D721Med (cell line): ENCODE measurements around the gene LRRC8E.
"Not testable (repeated sequence)": the region's sequence is repeated elsewhere in the genome, so short reads cannot be mapped to it uniquely, and the experiment has no call there.

Experiments used
- DNase-seq: peaks from one replicate; pipeline ENCODE4 v3.0.0; 2011; ENCODE audit warnings: low spot score; ENCODE audit not compliant: insufficient read length
- FAIRE-seq: peaks from 2 replicates; lab custom pipeline; 2011; peaks lifted over from hg19 to GRCh38; lab: Jason Lieb, UNC
- TF ChIP-seq, protein P1 (sequence below): IDR thresholded peaks from 2 replicates; pipeline ENCODE4 v1.5.1; 2012; ENCODE audit warnings: mild to moderate bottlenecking, control low read depth; ENCODE audit not compliant: insufficient read depth; ENCODE audit errors: missing control alignments

The LRRC8E gene

DNA sequence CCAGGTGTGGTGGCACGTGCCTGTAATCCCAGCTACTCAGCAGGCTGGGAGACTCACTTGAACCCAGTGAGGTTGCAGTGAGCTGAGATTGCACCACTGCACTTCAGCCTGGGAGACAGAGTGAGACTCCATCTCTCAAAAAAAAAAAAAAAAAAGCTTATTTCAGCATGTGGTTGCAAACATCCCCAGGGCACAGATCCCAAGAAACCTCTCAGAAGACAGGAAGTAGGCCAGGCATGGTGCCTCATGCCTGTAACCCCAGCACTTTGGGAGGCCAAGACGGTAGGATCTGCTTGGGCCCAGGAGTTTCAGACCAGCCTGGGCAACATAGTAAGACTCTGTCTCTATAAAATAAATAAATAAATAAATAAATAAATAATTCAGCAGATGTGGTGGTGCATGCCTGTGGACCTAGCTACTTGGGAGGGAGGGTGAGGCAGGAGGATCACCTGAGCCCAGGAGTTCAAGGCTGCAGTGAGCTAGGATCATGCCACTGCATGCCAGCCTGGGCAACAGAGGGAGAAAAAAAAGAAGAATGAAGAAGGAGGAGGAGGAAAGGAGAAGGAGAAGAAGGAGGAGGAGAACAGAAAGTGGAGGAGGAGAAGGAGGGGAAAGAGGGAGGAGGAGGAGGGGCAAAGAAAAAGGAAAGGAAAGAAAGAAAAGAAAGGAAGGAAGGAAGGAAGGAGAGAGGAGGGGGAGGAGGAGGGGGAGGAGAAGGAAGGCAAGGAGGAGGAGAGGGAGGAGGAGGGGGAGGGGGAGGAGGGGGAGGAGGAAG, 4.3 kb upstream of the LRRC8E start:
- FAIRE-seq: no peak
- TF ChIP-seq, protein P1, sequence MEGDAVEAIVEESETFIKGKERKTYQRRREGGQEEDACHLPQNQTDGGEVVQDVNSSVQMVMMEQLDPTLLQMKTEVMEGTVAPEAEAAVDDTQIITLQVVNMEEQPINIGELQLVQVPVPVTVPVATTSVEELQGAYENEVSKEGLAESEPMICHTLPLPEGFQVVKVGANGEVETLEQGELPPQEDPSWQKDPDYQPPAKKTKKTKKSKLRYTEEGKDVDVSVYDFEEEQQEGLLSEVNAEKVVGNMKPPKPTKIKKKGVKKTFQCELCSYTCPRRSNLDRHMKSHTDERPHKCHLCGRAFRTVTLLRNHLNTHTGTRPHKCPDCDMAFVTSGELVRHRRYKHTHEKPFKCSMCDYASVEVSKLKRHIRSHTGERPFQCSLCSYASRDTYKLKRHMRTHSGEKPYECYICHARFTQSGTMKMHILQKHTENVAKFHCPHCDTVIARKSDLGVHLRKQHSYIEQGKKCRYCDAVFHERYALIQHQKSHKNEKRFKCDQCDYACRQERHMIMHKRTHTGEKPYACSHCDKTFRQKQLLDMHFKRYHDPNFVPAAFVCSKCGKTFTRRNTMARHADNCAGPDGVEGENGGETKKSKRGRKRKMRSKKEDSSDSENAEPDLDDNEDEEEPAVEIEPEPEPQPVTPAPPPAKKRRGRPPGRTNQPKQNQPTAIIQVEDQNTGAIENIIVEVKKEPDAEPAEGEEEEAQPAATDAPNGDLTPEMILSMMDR: no peak
- DNase-seq: no peak

DNA sequence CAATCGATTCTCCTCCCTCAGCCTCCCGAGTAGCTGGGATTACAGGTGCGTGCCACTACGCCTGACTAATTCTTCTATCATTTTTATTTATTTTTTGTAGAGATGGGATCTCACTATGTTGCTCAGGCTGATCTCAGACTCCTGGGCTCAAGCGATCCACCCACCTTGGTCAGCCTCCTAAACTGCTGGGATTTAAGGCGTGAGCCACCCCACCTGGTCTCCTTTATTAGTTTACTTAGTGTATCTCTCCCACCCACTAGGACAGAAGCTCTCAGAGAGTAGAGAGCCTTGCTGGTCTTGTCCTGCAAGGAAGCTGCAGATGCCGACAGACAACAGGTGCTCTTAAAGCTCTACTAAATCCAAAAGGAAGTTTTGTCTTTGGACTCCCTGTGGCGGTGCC, 2.5 kb upstream of the LRRC8E start:
- TF ChIP-seq, protein P1: no peak
- DNase-seq (no peak), FAIRE-seq (no peak)

DNA sequence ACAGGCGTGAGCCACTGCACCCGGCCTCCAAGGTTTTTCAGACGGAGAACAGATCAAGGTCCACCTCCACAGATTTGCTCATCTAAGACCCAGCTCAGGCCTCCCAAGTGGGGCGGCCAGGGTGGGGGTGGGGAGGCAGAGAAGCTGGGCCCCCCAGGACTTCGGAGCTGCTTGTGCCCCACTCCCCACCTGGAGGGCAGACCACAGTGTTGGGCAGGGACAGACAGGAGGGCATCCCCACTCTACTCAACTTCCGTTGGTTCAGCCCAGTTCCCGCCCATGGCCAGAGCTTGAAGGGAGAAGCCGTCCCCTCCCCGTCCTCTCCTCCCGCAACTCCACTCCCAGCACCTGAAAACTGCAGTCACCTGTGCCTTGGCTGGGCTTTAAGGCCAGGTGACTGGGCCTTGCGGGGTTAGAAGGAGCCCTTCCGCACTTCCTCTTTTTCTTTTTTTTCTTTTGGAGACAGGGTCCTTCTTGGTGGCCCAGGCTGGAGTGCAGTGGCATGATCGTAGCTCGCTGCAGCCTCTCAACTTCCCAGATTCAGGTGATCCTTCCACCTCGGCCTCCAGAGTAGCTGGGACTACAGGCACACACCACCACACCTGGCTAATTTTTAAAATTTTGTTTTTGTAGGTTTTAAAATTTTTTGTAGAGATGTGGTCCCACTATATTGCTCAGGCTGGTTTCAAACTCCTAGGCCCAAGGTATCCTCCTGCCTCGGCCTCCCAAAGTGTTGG, 734 bp upstream of the LRRC8E start:
- peak; percentile 8 for DNase-seq
- TF ChIP-seq, protein P1: no peak
- FAIRE-seq: no peak

DNA sequence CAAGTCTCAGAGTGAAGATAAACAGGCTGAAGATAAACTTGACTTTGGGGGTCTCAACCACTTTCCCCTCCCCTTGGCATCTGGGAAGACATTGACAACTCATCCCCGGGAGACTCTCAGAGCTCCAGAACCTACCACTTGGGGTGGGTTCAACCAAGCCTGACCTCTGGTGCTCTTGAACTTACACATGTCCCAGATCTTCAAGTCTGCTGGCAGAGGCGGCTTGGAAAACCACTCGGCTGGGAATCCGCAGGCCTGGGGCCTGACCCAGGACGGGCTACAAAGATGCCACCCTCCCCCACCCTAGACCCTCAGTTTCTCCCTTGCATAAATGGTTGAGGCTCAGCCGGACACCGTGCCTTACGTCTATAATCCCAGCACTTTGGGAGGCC, 512 bp downstream of the LRRC8E start:
- TF ChIP-seq, protein P1: no peak
- DNase-seq: no peak
- FAIRE-seq: no peak

DNA sequence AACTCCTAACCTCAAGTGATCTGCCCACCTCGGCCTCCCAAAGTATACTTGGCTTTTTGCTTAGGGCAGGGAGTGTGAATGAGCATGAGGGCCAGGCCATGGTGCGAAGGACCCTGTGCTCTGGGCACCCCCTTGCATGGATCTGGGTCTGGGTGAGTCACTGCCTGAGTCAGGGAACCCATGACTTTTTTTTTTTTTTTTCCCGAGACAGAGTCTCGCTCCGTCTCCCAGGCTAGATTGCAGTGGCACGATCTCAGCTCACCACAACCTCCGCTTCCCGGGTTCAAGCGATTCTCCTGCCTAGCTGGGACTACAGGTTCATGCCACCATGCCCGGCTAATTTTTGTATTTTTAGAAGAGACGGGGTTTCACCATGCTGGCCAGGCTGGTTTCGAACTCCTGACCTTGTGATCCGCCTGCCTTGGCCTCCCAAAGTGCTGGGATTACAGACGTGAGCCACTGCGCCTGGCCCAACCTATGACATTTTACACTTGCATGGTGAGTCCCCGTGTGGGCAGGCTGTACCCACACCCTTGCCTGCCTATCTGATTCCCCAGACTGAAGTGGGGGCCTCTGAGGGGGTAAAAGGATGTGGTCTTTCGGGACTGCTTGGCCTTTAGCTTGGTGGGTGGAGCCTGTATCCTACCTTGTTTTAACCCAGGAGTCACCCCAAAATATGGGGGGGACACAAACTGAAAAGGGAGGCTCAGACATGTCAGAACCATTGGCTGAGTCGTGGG, 5.2 kb downstream of the LRRC8E start:
- not testable (repeated sequence) for FAIRE-seq, DNase-seq

DNA sequence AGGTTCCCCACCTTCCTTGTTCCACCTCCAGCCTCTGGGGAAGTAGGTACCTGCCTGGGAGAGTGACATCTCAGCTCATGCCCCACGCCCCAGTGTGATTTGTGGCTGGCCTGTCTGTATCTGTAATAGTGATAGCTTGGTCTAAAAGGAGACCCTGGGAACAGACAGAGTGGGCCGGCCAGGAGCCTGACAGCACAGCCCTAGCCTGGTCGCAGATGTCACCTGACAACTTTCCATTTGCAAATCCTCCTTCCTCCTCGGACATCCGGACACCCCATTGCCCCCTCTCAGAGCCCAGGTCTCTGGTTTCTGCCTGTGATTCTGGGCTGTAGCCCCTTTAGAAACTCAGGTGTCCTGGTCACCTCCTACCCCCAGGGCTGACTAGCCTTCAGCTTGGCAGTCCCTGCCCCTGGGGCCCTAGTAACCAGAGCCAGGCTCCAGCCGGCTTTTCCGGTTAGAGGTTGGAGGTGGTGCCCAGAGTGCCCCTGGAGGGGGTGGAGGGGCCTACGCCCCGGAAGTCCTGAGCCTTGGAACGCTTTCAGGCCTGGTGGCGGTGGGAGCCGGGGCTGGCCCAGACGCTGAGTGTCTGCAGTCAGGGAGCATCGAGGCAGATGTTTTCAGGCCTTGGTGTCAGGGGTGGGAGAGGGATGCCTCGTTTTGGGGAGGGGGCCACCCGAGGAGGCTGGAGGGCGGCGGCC, 6.5 kb downstream of the LRRC8E start:
- DNase-seq (peak; percentile 10), FAIRE-seq (no peak)
- TF ChIP-seq, protein P1: no peak

DNA sequence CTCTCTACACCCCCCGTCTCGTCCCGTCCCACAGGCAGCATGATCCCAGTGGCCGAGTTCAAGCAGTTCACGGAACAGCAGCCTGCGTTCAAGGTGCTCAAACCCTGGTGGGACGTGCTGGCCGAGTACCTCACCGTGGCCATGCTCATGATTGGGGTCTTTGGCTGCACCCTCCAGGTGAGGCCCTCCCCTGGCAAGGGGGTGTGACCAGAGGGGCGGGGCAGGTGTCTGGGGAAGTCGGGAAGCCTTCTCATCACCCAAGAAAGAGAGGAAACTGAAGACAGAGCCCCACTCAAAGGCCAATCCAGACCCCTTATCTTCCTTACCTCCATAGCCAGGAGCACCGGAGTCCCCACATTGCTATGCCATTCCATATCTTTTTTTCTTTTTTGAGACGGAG, 7.3 kb downstream of the LRRC8E start:
- TF ChIP-seq, protein P1: no peak
- no peak for FAIRE-seq
- no peak for DNase-seq
